ENCODE data around the gene CADPS2. TPM values are rescaled to one million over a fixed set of nuclear protein-coding genes. Genes with fewer than 3 reads are reported as not detected.

The CADPS2 gene
- polyA plus RNA-seq, 3 donors = not detected

DNA sequence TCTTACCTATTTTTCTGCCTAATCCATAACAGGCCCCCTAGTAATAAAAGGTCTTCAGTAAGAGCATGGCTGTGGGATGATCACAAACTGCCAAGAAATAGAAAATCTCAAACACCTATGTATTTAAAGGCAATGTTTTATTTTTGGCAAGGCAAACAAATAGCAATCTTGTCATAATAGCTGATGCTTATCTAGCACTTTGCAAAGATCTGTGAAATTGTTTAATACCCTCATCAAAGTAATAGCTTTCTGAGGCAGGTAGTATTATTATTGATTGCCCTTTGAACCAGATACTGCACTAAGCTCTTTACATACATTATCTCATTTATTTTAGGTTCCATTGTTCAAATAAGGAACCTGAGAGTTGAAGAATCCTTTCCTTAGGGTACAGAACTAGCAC lies 1.6 kb upstream of the CADPS2 start:
- Histone ChIP-seq H3K4me3 (replicated peaks in 1 of 3; ENCODE audit: low read depth in 2 of 3, low read length in 3 of 3) (no peak overlapping the region), H3K9me3 (replicated peaks in 1 of 2; ENCODE audit: control insufficient read depth in 1 of 2, insufficient read depth in 1 of 2, low read length in 2 of 2) (peaks cover 0 to 25% of the 10 kb centered on the region in 2 donors), H3K27me3 (ENCODE audit: control insufficient read depth in 2 of 2, insufficient read depth in 2 of 2, low read length in 2 of 2) (peaks cover 49 to 67% of the 10 kb centered on the region in 2 donors), H3K27ac (ENCODE audit: low read depth in 1 of 2, low read length in 2 of 2) (no peak overlapping the region), H2AFZ (ENCODE audit: insufficient read depth, low read depth, low read length, poor library complexity, severe bottlenecking) (no peak overlapping the region), H3K79me2 (ENCODE audit: insufficient read depth, low read length) (no peaks in the 10 kb centered on the region), H3K36me3 (replicated peaks in 1 of 2; ENCODE audit: control insufficient read depth in 1 of 2, insufficient read depth in 2 of 2, low read length in 2 of 2) (no peaks in the 10 kb centered on the region), H3K4me2 (replicated peaks; ENCODE audit: extremely low read depth, low read length, poor library complexity, severe bottlenecking) (no peak overlapping the region), H3K4me1 (ENCODE audit: control insufficient read depth in 1 of 2, insufficient read depth in 2 of 2, low read length in 2 of 2) (no peaks in the 10 kb centered on the region), H3K9ac (ENCODE audit: insufficient read depth, low read length, poor library complexity, severe bottlenecking) (no peak overlapping the region), H4K20me1 (ENCODE audit: insufficient read depth, low read length) (no peaks in the 10 kb centered on the region)
- Mint-ChIP-seq H3K9me3 (peaks cover 0 to 10% (median 2%) of the 10 kb centered on the region in 7 donors), H3K4me3 (no peak overlapping the region), H3K27ac (no peak overlapping the region), H3K36me3 (no peaks in the 10 kb centered on the region), H3K27me3 (ENCODE audit: low read depth in 3 of 3) (peaks cover 49 to 61% (median 50%) of the 10 kb centered on the region in 3 donors), H3K4me1 (peaks cover 5% of the 10 kb centered on the region)
- intact Hi-C loops (cut with micrococcal nuclease) = no loop called here
- TF ChIP-seq, protein P1, sequence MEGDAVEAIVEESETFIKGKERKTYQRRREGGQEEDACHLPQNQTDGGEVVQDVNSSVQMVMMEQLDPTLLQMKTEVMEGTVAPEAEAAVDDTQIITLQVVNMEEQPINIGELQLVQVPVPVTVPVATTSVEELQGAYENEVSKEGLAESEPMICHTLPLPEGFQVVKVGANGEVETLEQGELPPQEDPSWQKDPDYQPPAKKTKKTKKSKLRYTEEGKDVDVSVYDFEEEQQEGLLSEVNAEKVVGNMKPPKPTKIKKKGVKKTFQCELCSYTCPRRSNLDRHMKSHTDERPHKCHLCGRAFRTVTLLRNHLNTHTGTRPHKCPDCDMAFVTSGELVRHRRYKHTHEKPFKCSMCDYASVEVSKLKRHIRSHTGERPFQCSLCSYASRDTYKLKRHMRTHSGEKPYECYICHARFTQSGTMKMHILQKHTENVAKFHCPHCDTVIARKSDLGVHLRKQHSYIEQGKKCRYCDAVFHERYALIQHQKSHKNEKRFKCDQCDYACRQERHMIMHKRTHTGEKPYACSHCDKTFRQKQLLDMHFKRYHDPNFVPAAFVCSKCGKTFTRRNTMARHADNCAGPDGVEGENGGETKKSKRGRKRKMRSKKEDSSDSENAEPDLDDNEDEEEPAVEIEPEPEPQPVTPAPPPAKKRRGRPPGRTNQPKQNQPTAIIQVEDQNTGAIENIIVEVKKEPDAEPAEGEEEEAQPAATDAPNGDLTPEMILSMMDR (IDR thresholded peaks at IDR 0.05) = no peak
- no peak for DNase-seq

DNA sequence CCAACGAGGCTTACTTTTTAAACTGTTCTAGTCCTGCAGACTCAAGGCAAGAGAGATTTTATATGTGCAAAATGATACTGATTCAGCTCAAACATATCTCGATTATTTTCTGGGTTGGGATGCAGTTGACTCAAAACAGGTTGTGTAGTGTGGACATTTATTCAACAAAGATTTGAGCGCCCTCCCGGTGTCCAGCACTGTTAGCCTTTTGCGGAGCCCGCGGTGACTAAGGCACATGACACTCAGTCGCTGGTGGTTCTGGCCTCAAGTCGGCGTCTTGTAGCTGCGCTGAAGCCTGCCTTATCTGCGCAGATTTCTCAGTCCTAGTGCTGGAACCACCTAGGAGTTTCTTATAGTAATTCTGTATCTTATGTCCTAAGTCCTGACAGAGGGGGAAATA lies 938 bp upstream of the CADPS2 start:
- no peak for DNase-seq
- Mint-ChIP-seq H3K9me3 (peaks cover 0 to 10% (median 2%) of the 10 kb centered on the region in 7 donors), H3K27ac (peak overlapping the region in 1 of 7 donors; percentile 21), H3K27me3 (ENCODE audit: low read depth in 3 of 3) (peaks cover 49 to 65% (median 54%) of the 10 kb centered on the region in 3 donors), H3K36me3 (no peaks in the 10 kb centered on the region), H3K4me1 (peaks cover 5% of the 10 kb centered on the region), H3K4me3 (peak overlapping the region; percentile 39 to 84)
- TF ChIP-seq, protein P1 (IDR thresholded peaks at IDR 0.05) = no peak
- H3K27ac ChIP-seq (ENCODE audit: low read depth in 1 of 2, low read length in 2 of 2) = no peak overlapping the region
- H3K9ac ChIP-seq (ENCODE audit: insufficient read depth, low read length, poor library complexity, severe bottlenecking) = no peak overlapping the region
- peaks cover 0 to 25% of the 10 kb centered on the region in 2 donors for H3K9me3 ChIP-seq (replicated peaks in 1 of 2; ENCODE audit: control insufficient read depth in 1 of 2, insufficient read depth in 1 of 2, low read length in 2 of 2)
- intact Hi-C loops (cut with micrococcal nuclease) = no loop called here
- no peaks in the 10 kb centered on the region for H4K20me1 ChIP-seq (ENCODE audit: insufficient read depth, low read length)
- peak overlapping the region in 1 of 3 experiments; percentile 62 for H3K4me3 ChIP-seq (replicated peaks in 1 of 3; ENCODE audit: low read depth in 2 of 3, low read length in 3 of 3)
- 0% methylated on average over 9 of the region's 12 CpGs for WGBS (ENCODE audit: insufficient coverage)
- no peaks in the 10 kb centered on the region for H3K79me2 ChIP-seq (ENCODE audit: insufficient read depth, low read length)
- no peaks in the 10 kb centered on the region for H3K36me3 ChIP-seq (replicated peaks in 1 of 2; ENCODE audit: control insufficient read depth in 1 of 2, insufficient read depth in 2 of 2, low read length in 2 of 2)
- no peaks in the 10 kb centered on the region for H3K4me1 ChIP-seq (ENCODE audit: control insufficient read depth in 1 of 2, insufficient read depth in 2 of 2, low read length in 2 of 2)
- peak overlapping the region; percentile 69 for H3K4me2 ChIP-seq (replicated peaks; ENCODE audit: extremely low read depth, low read length, poor library complexity, severe bottlenecking)
- no peak overlapping the region for H2AFZ ChIP-seq (ENCODE audit: insufficient read depth, low read depth, low read length, poor library complexity, severe bottlenecking)
- H3K27me3 ChIP-seq (ENCODE audit: control insufficient read depth in 2 of 2, insufficient read depth in 2 of 2, low read length in 2 of 2) = peaks cover 51 to 70% of the 10 kb centered on the region in 2 donors

Measured in CD14-positive monocyte (primary cell).